DOHH2 (cell line): Measurements from ENCODE around the gene ATIC.
"Not testable (repeated sequence)": the region's sequence is repeated elsewhere in the genome, so short reads cannot be mapped to it uniquely, and the experiment has no call there.

Source experiments
- EZH2phosphoT487 ChIP-seq: fragments of 200-600 bp; sonication (generic); IDR thresholded peaks from 2 replicates; pipeline ENCODE4 v1.6.1; 2017; ENCODE audit warnings: borderline replicate concordance, mild to moderate bottlenecking, antibody characterized with exemption, low read length, moderate library complexity, mixed read lengths
- TF ChIP-seq, protein P1 (sequence below): fragments of 200-600 bp; sonication (generic); IDR thresholded peaks from one replicate; pipeline ENCODE4 v1.5.1; 2014; ENCODE audit warnings: antibody characterized with exemption, mild to moderate bottlenecking, low read depth, low read length; ENCODE audit not compliant: poor library complexity, severe bottlenecking

DNA sequence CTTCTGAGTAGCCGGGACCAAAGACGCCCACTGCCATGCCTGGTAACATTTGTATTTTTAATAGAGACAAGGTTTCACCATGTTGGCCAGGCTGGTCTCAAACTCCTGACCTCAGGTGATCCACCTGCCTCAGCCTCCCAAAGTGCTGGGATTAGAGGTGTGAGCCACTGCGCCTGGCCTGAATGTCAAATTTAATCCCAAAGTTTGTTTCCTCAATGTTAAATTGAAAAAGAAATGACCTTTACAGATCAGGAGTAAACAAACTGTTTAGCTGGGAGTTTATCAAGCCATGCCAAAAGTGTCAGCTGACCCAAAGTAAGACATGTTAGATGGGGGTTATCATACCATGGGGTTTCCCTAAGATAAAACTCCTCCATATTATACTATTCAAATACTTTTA, 48.2 kb downstream of the ATIC start:
- TF ChIP-seq, protein P1, sequence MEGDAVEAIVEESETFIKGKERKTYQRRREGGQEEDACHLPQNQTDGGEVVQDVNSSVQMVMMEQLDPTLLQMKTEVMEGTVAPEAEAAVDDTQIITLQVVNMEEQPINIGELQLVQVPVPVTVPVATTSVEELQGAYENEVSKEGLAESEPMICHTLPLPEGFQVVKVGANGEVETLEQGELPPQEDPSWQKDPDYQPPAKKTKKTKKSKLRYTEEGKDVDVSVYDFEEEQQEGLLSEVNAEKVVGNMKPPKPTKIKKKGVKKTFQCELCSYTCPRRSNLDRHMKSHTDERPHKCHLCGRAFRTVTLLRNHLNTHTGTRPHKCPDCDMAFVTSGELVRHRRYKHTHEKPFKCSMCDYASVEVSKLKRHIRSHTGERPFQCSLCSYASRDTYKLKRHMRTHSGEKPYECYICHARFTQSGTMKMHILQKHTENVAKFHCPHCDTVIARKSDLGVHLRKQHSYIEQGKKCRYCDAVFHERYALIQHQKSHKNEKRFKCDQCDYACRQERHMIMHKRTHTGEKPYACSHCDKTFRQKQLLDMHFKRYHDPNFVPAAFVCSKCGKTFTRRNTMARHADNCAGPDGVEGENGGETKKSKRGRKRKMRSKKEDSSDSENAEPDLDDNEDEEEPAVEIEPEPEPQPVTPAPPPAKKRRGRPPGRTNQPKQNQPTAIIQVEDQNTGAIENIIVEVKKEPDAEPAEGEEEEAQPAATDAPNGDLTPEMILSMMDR = not testable (repeated sequence)
- TF ChIP-seq EZH2phosphoT487 = not testable (repeated sequence)
